ENCODE results near the gene CACNG7.
A peak's percentile ranks its signal among the peaks of the same experiment; 100 is the strongest.

The CACNG7 gene, protein sequence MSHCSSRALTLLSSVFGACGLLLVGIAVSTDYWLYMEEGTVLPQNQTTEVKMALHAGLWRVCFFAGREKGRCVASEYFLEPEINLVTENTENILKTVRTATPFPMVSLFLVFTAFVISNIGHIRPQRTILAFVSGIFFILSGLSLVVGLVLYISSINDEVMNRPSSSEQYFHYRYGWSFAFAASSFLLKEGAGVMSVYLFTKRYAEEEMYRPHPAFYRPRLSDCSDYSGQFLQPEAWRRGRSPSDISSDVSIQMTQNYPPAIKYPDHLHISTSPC

DNA sequence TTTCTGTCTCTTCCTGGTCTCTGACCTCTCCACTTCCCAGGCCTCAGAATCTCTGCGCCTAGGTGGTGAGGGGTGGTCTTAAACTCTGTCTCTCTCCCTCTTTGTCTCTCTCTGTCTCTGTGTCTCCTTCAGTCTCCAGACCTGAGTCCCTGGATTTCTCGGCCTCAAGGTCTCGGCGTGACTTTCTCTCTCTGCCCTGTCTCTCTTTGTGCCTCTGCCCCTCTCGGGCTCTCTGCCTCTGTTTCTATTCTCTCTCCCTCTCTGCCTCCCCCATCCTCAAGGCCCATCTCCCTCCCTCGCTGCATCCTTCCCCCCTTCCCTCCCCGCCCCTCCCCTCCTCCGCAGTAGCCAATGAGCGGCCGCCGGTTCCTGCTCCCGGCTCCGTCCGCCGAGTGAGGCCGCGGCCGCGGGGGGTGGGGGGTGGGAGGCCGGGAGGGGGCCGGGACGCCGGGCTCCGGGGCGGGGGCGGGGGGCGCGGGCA lies at the start of gene CACNG7:
CACNG7 (plus strand) TSS at position 344 of the 481 bp plus-strand sequence. CDS start 3,554 bp downstream, outside the sequence.
- TF ChIP-seq CTCF (IDR thresholded peaks at IDR 0.05) (no peak), ZFX (IDR thresholded peaks at IDR 0.05; ENCODE audit: borderline replicate concordance) (no peak)
- H3K27ac ChIP-seq, result no peak within 1 kb of the TSS

GRCh38 chr19:53864308-53864836 lies 44.7 kb upstream of the CACNG7 start:
- H3K27ac ChIP-seq, result peak overlapping the region; percentile 93
- no peak for TF ChIP-seq CTCF (IDR thresholded peaks at IDR 0.05)
- no peak for TF ChIP-seq ZFX (IDR thresholded peaks at IDR 0.05; ENCODE audit: borderline replicate concordance)

- TF ChIP-seq ZFX (IDR thresholded peaks at IDR 0.05; ENCODE audit: borderline replicate concordance) (no peak), CTCF (IDR thresholded peaks at IDR 0.05) (no peak)
- H3K27ac ChIP-seq, result peak overlapping the region; percentile 93
Observed at GRCh38 chr19:53865523-53865917, 43.6 kb upstream of the CACNG7 start.

GRCh38 chr19:53865918-53866864 lies 42.9 kb upstream of the CACNG7 start:
- H3K27ac ChIP-seq, result peak overlapping the region; percentile 93
- no peak for TF ChIP-seq CTCF (IDR thresholded peaks at IDR 0.05)
- TF ChIP-seq ZFX (IDR thresholded peaks at IDR 0.05; ENCODE audit: borderline replicate concordance), result no peak

DNA sequence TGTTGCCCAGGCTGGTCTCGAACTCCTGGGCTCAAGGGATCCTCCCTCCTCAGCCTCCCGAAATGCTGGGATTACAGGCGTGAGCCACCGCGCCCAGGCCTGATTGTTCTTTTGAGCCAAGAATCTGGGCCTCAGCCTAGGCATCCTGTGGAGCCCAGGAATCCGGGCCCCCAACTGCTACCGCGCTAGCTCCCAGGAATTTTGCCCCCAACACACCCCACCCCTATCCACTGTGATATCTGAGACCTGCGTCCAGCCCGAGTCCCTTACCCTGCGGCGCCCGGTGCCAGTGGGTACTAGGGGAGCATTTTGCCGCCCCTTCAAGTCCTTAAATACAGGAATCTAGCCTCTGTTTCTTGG lies 42.2 kb upstream of the CACNG7 start:
- TF ChIP-seq ZFX (IDR thresholded peaks at IDR 0.05; ENCODE audit: borderline replicate concordance), result no peak
- TF ChIP-seq CTCF (IDR thresholded peaks at IDR 0.05), result no peak
- peak overlapping the region; percentile 93 for H3K27ac ChIP-seq

DNA sequence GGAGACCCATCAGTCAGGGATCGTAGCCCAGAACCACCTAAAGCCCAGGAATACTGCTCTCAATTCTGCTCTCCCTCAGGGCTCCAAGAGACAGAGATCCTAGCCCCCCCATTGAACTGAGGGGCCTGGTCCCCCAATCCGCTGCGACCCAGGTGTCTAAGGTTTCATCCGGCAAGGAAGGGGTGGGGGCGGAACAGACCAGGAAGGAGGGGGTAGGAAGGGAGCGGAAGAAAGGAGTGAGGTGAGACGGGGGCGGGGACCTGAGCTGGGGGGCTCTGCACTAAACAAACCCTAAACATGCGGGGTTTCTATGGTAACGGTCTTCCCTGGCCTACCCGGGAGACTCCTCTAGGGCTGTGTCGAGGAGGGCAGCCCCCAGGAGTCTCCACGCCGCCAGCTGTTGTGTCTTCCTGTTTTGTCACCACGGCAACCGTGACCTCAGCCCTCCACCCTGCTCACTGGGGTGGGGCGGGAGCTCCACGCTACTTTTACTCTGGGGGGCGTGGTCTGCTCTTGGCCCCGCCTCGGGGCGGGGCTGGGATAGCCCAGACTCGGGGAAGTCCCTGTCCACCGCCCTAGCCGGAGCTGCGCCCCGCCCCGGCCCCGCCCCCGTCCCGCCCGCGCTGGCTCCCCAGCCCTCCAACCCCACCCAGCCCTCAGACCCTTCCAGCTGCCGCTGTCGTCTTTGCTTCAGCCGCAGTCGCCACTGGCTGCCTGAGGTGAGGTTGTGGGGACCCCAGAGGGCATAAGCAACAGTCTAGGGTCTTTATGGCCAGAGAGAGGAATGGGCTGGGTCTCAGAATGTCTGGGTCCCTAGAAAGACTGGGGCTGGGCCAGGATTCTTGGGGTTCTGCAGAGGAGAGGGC lies 41.6 kb upstream of the CACNG7 start, which contains the start of gene MYADM:
MYADM (plus strand) TSS at position 659 of the 866 bp plus-strand sequence. CDS start 5,647 bp downstream, outside the sequence.
- H3K27ac ChIP-seq, result peak within 1 kb of the TSS; percentile 93

More for the DNA sequence above, 41.6 kb upstream of the CACNG7 start, which contains the start of gene MYADM:
- TF ChIP-seq ZFX (IDR thresholded peaks at IDR 0.05; ENCODE audit: borderline replicate concordance), result no peak
- TF ChIP-seq CTCF (IDR thresholded peaks at IDR 0.05), result no peak

All from 22Rv1 (cell line).